AG10803 (cell line): ENCODE data around the gene BORCS8.
A peak's percentile ranks its signal among the peaks of the same experiment; 100 is the strongest.

Source experiments
- DNase-seq: peaks from one replicate; pipeline ENCODE4 v3.0.0; 2010; ENCODE audit warnings: low read depth
- H3K4me3 ChIP-seq: 2 replicates; pipeline ENCODE4 v1.5.1; 2011; ENCODE audit warnings: mild to moderate bottlenecking, low read length, control low read depth
- TF ChIP-seq, protein P1 (sequence below): conservative IDR thresholded peaks from 2 replicates; pipeline ENCODE4 v1.5.1; 2011; ENCODE audit warnings: mild to moderate bottlenecking, low read length, control low read depth, inconsistent platforms

BORCS8 gene

DNA sequence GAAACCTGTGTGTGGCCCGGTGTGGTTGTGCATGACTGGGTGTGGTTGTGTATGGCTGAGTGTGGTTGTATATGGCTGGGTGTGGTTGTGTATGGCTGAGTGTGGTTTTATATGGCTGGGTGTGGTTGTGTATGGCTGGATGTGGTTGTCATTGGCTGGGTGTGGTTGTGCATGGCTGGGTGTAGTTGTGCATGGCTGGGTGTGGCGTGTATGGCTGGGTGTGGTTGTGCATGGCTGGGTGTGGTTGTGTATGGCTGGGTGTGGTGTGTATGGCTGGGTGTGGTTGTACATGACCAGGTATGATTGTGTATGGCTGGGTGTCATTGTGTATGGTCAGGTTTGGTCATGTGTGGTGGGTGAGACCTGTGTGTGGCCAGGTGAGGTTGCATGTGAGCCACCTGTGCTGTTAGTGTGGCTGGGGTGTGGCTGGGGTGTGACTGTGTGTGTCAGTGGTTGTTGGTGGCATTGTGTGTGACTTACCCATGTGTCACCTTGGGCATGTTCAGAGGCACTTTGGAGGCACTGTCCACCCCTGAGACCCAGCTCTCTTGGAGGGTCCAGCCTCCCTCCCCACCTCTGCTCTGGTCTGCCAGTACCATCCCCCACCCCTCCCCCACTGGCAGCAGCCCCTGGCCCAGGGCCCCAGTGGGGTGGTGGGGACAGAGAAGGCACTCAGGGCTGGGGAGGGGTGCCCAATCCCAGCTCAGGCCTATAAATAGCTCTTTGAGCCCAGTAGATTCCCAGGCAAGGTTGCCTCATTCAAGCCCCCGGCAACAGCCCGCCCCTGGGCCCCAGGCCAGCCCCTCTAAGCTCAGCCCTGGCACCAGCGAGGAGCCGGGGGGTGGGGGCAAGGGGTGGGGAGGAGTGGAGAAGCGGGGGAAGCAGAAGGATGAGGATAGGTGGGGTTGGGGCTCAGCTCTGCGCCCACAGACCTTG is 16.0 kb upstream of the BORCS8 start:
- H3K4me3 ChIP-seq, result no peak overlapping the region
- DNase-seq, result no peak
- TF ChIP-seq, protein P1, sequence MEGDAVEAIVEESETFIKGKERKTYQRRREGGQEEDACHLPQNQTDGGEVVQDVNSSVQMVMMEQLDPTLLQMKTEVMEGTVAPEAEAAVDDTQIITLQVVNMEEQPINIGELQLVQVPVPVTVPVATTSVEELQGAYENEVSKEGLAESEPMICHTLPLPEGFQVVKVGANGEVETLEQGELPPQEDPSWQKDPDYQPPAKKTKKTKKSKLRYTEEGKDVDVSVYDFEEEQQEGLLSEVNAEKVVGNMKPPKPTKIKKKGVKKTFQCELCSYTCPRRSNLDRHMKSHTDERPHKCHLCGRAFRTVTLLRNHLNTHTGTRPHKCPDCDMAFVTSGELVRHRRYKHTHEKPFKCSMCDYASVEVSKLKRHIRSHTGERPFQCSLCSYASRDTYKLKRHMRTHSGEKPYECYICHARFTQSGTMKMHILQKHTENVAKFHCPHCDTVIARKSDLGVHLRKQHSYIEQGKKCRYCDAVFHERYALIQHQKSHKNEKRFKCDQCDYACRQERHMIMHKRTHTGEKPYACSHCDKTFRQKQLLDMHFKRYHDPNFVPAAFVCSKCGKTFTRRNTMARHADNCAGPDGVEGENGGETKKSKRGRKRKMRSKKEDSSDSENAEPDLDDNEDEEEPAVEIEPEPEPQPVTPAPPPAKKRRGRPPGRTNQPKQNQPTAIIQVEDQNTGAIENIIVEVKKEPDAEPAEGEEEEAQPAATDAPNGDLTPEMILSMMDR, result no peak

DNA sequence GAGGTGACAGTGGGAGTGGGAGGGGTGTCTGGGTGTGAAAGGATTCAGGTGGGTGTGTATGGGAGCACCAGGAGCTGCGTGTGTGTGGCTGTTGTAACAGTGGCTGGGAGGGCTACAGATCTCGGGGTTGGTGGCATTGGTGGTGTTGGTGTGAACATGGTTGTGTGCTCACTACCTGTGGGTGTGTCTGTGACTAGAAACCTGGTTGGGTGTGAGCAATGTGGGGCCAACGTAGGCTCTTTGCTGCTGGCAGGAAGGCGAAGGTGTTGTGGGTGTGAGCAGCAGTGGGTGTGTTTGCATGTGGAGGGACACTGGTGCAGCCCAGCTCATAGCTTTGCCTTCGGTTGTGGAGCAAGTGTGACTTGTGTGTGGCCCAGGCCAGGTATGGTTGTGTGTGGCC is 15.0 kb upstream of the BORCS8 start:
- DNase-seq, result no peak
- TF ChIP-seq, protein P1, result no peak
- no peak overlapping the region for H3K4me3 ChIP-seq

DNA sequence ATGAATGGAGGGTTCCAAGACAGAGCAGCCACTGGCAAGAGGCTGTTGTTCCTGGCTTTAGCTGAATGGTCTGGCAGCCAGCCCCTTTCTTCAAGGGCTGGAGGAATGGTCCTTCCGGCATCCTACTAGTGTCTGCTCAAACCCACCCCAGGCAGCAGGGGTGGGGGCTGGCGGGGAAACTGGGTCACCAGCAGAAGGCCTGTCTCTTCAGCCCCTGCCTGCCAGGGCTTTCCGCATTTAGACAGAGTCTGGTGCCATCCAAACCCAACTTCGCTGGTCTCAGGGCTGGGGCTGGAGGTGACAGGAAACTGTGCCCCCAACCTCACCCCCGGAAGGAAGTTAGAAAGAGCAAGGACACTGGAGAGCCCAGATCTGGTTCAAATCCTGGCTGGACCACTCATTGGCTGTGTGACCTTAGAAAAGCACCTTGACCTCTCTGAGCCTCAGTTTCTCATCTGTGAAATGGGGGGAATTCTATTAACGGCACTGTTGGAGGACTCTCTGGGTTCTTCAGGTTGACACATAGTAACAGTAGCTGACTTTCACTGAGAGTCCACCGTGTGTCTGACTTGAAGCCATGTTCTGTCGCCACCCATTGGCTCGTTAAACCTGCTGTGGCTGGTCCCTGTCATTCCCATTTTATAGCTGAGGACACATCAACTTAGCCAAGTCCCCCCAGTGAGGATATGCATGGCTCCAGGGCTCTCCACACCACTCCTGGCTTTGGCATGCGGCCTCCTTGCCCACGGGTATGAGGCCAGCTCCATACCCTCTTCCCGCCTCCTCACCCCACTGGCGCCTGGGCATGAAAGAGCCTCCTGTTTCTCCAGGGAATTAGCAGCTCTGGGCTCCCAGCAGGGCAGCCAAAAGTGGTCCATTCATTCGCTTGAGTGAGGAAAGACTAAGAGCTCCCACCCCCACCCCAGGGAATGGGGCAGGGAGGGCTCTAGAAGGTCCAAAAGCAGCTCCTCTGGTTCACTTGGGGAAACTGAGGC is 13.8 kb upstream of the BORCS8 start:
- DNase-seq, result no peak
- H3K4me3 ChIP-seq, result no peak overlapping the region
- TF ChIP-seq, protein P1, result no peak

DNA sequence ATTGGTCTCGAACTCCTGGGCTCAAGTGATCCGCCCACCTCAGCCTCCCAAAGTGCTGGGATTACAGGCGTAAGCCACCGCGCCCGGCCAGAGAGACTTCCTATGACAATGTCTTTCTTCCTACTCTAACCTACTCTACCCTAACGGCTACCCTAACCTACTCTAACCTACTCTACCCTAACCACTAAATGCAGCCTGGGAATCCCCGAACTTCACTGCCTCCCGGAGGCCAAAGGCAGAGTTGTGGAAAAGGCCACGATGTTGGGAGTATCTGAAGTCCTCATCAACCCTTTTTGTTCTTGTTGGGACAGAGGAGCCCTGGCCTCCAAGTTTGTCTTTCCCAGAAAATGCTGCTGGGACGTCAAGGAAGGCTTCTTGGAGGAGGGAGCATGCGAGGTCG is 12.2 kb upstream of the BORCS8 start:
- DNase-seq, result no peak
- H3K4me3 ChIP-seq, result no peak overlapping the region
- TF ChIP-seq, protein P1, result no peak

DNA sequence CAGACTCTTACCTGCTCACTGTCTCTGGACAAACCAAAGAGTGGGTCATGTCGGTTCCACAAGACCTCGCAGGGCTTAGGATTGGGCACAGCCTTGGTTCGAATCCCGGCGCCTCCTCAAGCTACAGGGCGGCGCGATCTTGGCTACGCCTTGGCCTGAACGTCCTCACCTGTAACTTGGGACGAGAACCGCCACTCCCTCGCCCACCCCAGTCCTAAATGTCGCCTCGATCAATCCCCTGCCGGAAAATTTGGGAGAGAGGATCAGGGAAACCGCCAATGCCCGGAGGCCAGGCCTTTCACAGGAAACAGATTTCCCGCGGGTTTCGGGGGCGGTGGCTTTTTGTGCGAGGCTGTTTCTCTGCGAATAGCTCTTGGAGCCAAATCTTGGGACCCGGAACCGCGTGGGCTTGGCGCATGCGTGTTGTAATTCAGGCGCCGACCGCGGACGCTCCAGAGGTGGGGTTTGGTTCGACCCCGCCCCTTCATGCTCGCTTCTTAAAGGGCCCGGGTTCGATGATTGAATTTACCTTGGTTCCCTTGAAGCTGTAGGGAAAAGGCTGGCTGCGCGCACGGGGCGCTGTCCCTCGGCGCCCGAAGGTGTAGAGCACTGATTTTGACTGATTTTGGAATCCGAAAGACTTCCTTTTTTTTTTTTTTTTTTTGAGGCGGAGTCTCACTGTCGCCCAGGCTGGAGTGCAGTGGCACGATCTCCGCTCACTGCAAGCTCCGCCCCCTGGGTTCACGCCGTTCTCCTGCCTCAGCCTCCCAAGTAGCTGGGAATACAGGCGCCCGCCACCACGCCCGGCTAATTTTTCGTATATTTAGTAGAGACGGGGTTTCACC is 11.3 kb upstream of the BORCS8 start, which contains the start of gene NR2C2AP:
Gene NR2C2AP (minus strand): TSS at position 403 of the 845 bp plus-strand sequence. CDS start 354 bp downstream, at position 49.
- TF ChIP-seq, protein P1, result no peak
- H3K4me3 ChIP-seq, result peak within 1 kb of the TSS; percentile 78
- peak; percentile 84 for DNase-seq

DNA sequence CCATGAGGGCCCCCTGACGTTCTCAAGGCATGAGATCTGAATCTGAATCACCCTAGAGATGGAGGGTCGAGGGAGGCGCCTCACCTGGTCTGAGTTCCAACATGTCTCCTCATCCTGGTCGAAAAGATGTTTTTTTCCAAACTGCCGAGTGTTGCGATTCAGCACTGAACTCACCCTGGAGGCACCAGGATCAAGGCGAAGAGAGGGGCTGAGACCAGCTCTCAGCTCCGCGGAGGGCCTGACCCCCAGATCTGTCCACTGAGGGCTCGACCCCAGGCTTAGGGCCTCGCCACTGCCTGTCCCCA is 10.7 kb upstream of the BORCS8 start:
- no peak for DNase-seq
- TF ChIP-seq, protein P1, result no peak
- peak overlapping the region; percentile 78 for H3K4me3 ChIP-seq
